Adipose tissue (tissue), 3 donors: ENCODE measurements around the gene FASTKD2. TPM values are rescaled to one million over a fixed set of nuclear protein-coding genes. Genes with fewer than 3 reads are reported as not detected.
"Not testable (repeated sequence)": the region's sequence is repeated elsewhere in the genome, so short reads cannot be mapped to it uniquely, and the experiment has no call there.

ENCODE experiments used
- H3K27ac ChIP-seq: one replicate; pipeline ENCODE4 v1.5.1; 2013; ENCODE audit warnings: low read depth, low read length
- WGBS, 3 donors: extraction: QIAGEN DNeasy Blood & Tissue Kit; methylation state at CpG; one replicate each; pipeline ENCODE4 v1.1.7; 2013; 5-methylcytosine and 5-hydroxymethylcytosine counted together
- polyA plus RNA-seq, 3 donors: library from polyadenylated mRNA; stranded (reverse); fragments of 200-250 nt; gene quantifications; one replicate each; pipeline ENCODE4 v1.2.3, GENCODE V29; 2013
- donor health status: healthy with polysubstance abuse.
- donor health status: Bipolar disorder and iron deficiency.
- donor health status: healthy.

The FASTKD2 gene
- polyA plus RNA-seq, 3 donors: 8.3 to 21.0 (median 9.4) TPM

GRCh38 chr2:206783718-206784117, 18.3 kb downstream of the FASTKD2 start:
- no peak overlapping the region for H3K27ac ChIP-seq
- 75 to 90% (median 81%) methylated on average over 2 of the region's 2 CpGs for whole genome bisulfite sequencing, 3 donors

DNA sequence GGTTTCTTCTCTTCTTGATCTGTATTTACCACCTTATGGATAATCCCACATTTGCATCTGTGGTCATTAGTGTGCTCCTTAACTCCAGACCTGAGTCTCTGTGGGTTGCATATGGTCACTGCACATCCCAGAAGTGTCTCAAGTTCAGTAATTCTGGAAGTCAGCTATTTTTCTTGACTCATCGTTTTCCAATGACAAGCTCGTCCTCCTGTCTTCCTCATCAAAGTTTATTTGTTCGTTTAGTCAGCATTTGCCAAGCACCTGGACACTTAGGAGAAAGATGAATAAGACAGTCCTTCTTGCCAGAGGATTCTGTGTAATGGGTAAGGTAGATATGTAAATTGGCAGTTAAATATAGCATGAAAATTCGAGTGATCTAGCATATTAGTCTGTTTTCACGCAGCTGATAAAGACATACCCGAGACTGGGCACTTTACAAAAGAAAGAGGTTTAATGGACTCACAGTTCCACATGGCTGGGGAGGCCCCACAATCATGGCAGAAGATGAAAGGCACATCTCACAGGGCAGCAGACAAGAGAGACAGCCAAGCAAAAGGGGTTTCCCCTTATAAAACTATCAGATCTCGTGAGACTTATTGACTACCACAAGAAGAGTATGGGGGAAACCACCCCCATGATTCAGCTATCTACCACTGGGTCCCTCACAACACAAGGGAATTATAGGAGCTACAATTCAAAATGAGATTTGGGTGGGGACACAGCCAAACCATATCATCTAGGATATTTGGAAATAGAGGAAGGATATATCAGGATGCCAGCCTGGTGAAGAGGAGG, 19.4 kb downstream of the FASTKD2 start:
- WGBS, 3 donors: 90 to 92% (median 91%) methylated on average over 7 of the region's 7 CpGs

DNA sequence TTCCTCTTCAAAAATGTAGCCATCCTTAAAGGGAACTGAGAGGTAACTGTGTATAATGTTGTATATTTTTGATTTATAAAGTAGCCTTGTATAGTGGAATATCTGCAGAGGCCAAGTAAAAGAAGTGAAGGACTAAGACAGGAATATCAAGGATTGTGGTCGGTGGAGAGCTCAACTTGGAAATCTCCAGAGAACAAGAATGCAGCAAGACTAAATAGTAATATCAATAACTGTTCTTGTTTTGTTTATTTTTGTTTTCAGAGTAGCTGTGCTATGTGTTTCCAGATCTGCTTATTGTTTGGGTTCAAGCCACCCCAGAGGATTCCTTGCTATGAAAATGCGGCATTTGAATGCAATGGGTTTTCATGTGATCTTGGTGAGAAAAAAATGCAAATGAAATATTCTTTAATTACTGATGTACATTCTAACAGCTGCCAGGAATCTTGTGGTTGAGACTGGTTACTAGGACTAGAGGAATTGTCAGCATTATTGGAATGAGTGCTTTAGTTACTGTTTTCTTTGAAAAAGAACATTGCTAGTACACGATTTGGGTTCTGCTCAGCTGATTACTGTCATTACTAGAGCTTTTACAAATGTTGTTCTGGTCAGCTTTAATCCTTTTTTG, 25.0 kb downstream of the FASTKD2 start:
- WGBS, 3 donors: 85 to 93% (median 86%) methylated on average over 3 of the region's 3 CpGs
- H3K27ac ChIP-seq: no peak overlapping the region

More for the DNA sequence above, 19.4 kb downstream of the FASTKD2 start:
- no peak overlapping the region for H3K27ac ChIP-seq

GRCh38 chr2:206792645-206793044, 27.2 kb downstream of the FASTKD2 start:
- no peak overlapping the region for H3K27ac ChIP-seq
- WGBS, 3 donors: 90 to 94% (median 93%) methylated on average over 5 of the region's 5 CpGs

GRCh38 chr2:206797376-206797775, 32.0 kb downstream of the FASTKD2 start:
- 70 to 74% (median 73%) methylated on average over 4 of the region's 4 CpGs for WGBS, 3 donors
- H3K27ac ChIP-seq: no peak overlapping the region

DNA sequence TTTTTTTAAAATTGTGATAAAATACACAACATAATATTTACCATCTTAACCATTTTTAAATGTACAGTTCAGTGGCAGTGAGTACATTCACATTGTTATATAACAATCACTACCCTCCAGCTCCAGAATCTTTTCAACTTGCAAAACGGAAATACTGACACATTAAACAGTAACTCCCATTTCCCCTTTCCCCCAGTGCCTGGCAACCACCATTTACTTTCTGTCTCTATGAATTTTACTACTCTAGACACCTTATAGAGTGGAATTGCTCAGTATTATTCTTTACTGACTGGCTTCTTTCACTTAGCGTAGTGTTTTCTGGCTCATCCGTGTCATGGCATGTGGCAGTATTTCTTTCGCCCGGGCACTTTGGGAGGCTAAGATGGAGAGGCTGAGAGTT, 32.6 kb downstream of the FASTKD2 start:
- 72 to 86% (median 75%) methylated on average over 5 of the region's 5 CpGs for WGBS, 3 donors
- H3K27ac ChIP-seq: no peak overlapping the region

- WGBS, 3 donors: 40 to 84% (median 52%) methylated on average over 3 of the region's 3 CpGs
- H3K27ac ChIP-seq: no peak overlapping the region
These were observed 33.7 kb downstream of the FASTKD2 start for GRCh38 chr2:206799083-206799482.

GRCh38 chr2:206800506-206801417, 35.4 kb downstream of the FASTKD2 start:
- H3K27ac ChIP-seq: no peak overlapping the region
- 24 to 37% (median 28%) methylated on average over 12 of the region's 12 CpGs for WGBS, 3 donors

GRCh38 chr2:206801418-206802189, 36.2 kb downstream of the FASTKD2 start:
- H3K27ac ChIP-seq: no peak overlapping the region
- WGBS, 3 donors: 78 to 82% (median 80%) methylated on average over 9 of the region's 9 CpGs

- no peak overlapping the region for H3K27ac ChIP-seq
- WGBS, 3 donors: 85 to 90% (median 87%) methylated on average over 7 of the region's 7 CpGs
These were observed 37.5 kb downstream of the FASTKD2 start for GRCh38 chr2:206802654-206803514.

- 56 to 72% (median 67%) methylated on average over 5 of the region's 5 CpGs for WGBS, 3 donors
- H3K27ac ChIP-seq: no peak overlapping the region
These were observed 38.9 kb downstream of the FASTKD2 start for GRCh38 chr2:206804326-206804725.

DNA sequence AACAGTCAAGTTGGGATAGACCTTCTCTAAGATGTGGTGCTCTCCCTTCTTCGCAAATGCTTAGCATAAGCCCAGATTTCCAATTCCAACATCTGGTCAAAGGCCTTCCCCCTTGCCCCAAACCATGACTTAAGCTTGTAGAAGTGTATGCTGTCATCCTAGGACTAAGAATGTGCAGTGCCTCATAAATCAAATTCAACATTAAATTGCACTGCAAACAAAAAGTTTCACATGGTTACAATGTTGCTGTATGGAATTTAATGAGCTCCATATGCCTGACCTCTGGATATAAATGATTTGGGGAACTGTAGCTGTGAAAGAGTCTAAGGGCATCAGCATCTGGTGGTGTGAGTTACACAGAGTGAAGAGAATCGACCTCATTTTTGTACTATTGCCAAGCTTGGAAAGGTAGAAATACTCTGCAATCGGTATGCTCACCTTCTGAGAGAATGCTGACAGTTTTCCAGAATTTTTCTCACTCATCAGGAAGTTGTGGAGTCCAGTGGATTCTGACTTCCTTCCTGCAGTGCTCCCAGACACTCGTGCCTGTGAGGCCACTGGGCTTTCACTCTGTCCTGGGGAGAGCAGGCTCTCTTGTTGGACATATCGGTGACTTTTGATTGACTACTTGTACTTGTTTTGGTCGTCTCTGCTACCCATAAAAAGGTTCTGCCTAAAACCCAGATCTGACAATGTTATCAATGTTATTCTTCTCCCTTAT, 40.6 kb downstream of the FASTKD2 start:
- 53 to 60% (median 55%) methylated on average over 6 of the region's 6 CpGs for WGBS, 3 donors

DNA sequence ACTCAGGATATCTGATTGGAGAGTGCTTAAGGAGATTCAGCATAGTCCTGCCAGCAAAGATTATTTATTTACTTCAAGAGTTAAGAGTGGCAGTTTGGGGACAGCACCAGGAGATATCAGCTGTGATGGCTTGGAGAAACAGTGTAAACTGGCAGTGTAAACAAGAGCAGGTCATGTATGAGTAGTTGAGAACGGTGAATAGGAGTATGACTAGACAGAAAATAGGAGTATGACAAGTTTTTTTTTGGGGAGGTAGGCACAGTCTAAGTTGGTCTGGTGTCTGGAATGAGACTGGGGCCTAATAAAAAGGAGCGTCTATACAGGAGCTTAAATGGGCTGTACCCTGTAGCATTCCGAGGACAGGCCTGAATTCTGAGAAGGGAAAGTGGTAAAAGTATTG, 42.2 kb downstream of the FASTKD2 start:
- not testable (repeated sequence) for H3K27ac ChIP-seq
- WGBS, 3 donors: 74 to 94% (median 90%) methylated on average over 2 of the region's 3 CpGs

More for the DNA sequence above, 40.6 kb downstream of the FASTKD2 start:
- H3K27ac ChIP-seq: no peak overlapping the region

GRCh38 chr2:206812471-206812870, 47.1 kb downstream of the FASTKD2 start:
- not testable (repeated sequence) for H3K27ac ChIP-seq
- WGBS, 3 donors: 95 to 96% (median 95%) methylated on average over 5 of the region's 5 CpGs

DNA sequence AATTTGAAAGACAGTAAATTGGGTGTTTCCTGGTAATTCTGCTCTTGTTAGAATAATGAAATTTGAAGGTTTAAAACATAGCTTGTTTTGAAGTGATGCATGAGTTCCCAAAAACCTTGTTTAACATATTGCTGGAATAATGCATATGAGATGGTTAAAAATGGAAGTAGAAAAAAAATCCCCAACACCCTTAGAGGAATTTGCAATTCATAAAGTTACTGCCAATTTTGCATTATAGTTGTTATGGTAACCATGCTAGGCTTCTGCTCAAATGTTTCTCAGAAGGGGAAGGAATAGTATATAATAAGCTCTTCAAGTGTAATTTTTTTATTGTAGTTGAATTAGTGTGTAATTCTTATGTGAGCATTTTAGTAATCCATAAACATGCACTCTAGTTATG, 49.1 kb downstream of the FASTKD2 start:
- H3K27ac ChIP-seq: no peak overlapping the region

DNA sequence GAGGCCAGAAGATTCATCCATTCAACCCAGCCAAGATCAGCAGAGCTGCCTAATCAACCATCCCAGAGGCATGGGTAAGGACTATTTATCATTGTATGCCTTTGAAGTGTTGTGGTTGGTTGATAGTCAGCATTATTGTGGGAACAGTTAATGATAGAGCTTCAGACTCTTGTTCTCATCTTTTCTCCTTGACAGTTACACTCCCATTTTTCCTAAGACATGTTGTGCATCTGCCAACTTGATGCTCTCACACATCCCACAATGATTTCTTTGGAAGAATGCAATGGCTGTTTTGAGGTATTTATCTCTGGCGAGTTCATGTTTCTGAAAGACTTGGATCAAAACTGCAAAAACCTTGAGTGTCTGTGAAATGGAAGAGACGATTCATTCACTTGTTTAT, 55.4 kb downstream of the FASTKD2 start:
- 57 to 72% (median 60%) methylated on average over 2 of the region's 2 CpGs for WGBS, 3 donors
- H3K27ac ChIP-seq: no peak overlapping the region

GRCh38 chr2:206823178-206823577, 57.8 kb downstream of the FASTKD2 start:
- WGBS, 3 donors: 46 to 65% (median 50%) methylated on average over 6 of the region's 6 CpGs
- H3K27ac ChIP-seq: no peak overlapping the region
